Muscle layer of colon (tissue), 2 donors: ENCODE results near the gene DAP3.
"Not testable (repeated sequence)": the region's sequence is repeated elsewhere in the genome, so short reads cannot be mapped to it uniquely, and the experiment has no call there.

Experiments
- H3K27ac ChIP-seq: one replicate; pipeline ENCODE4 v1.7.0; 2013; ENCODE audit warnings: low read depth, mild to moderate bottlenecking, low read length, moderate library complexity
- H3K27me3 ChIP-seq, 2 donors: one replicate each; pipeline ENCODE4 v1.7.0; 2013; ENCODE audit warnings: low read length in 2 of 2, mild to moderate bottlenecking in 2 of 2; ENCODE audit not compliant: insufficient read depth in 2 of 2, control insufficient read depth in 1 of 2
- H3K36me3 ChIP-seq: one replicate; pipeline ENCODE4 v1.7.0; 2013; ENCODE audit warnings: mild to moderate bottlenecking, low read length; ENCODE audit not compliant: insufficient read depth
- H3K4me1 ChIP-seq: one replicate; pipeline ENCODE4 v1.7.0; 2013; ENCODE audit warnings: mild to moderate bottlenecking, low read length; ENCODE audit not compliant: insufficient read depth
- H3K4me3 ChIP-seq, 2 donors: one replicate each; pipeline ENCODE4 v1.7.0; 2013; ENCODE audit warnings: low read length in 2 of 2, low read depth in 1 of 2, mild to moderate bottlenecking in 1 of 2, moderate library complexity in 1 of 2
- H3K9ac ChIP-seq: one replicate; pipeline ENCODE4 v1.7.0; 2013; ENCODE audit warnings: low read length
- H3K9me3 ChIP-seq: one replicate; pipeline ENCODE4 v1.7.0; 2013; ENCODE audit warnings: mild to moderate bottlenecking, low read length
- donor health status: abdominal sarcoma.
- donor health status: Adenocarcinoma of cecum.

Gene DAP3

GRCh38 chr1:155651861-155652661 is 36.8 kb upstream of the DAP3 start:
- Histone ChIP-seq H3K36me3 (no peaks in the 10 kb centered on the region), H3K9me3 (no peaks in the 10 kb centered on the region), H3K27me3 (no peaks in the 10 kb centered on the region), H3K4me1 (no peaks in the 10 kb centered on the region), H3K9ac (no peak overlapping the region), H3K27ac (no peak overlapping the region), H3K4me3 (no peak overlapping the region)

- no peaks in the 10 kb centered on the region for H3K36me3 ChIP-seq
Measured at GRCh38 chr1:155652951-155653350, 35.9 kb upstream of the DAP3 start.

GRCh38 chr1:155657463-155657862 is 31.4 kb upstream of the DAP3 start:
- Histone ChIP-seq H3K4me1 (no peaks in the 10 kb centered on the region), H3K4me3 (no peak overlapping the region), H3K27ac (no peak overlapping the region), H3K36me3 (peaks cover 35% of the 10 kb centered on the region), H3K9me3 (no peaks in the 10 kb centered on the region), H3K27me3 (no peaks in the 10 kb centered on the region), H3K9ac (no peak overlapping the region)

More at GRCh38 chr1:155652951-155653350, 35.9 kb upstream of the DAP3 start:
- H3K9ac ChIP-seq = no peak overlapping the region
- H3K27me3 ChIP-seq = no peaks in the 10 kb centered on the region
- no peaks in the 10 kb centered on the region for H3K9me3 ChIP-seq
- H3K4me1 ChIP-seq = no peaks in the 10 kb centered on the region
- H3K4me3 ChIP-seq = no peak overlapping the region
- H3K27ac ChIP-seq = no peak overlapping the region

GRCh38 chr1:155661239-155661638 is 27.7 kb upstream of the DAP3 start:
- H3K36me3 ChIP-seq = peaks cover 56% of the 10 kb centered on the region
- H3K9ac ChIP-seq = not testable (repeated sequence)

GRCh38 chr1:155669233-155670162 is 19.4 kb upstream of the DAP3 start:
- Histone ChIP-seq H3K4me1 (no peaks in the 10 kb centered on the region), H3K4me3 (no peak overlapping the region), H3K9ac (no peak overlapping the region), H3K36me3 (peaks cover 70% of the 10 kb centered on the region), H3K9me3 (no peaks in the 10 kb centered on the region), H3K27me3 (no peaks in the 10 kb centered on the region), H3K27ac (no peak overlapping the region)

More at GRCh38 chr1:155661239-155661638, 27.7 kb upstream of the DAP3 start:
- H3K4me1 ChIP-seq, H3K9me3 ChIP-seq, H3K27ac ChIP-seq, H3K27me3 ChIP-seq, H3K4me3 ChIP-seq: not testable (repeated sequence)

- Histone ChIP-seq H3K9ac (no peak overlapping the region), H3K27ac (no peak overlapping the region), H3K36me3 (peaks cover 68% of the 10 kb centered on the region), H3K4me1 (no peaks in the 10 kb centered on the region), H3K4me3 (no peak overlapping the region), H3K9me3 (no peaks in the 10 kb centered on the region), H3K27me3 (no peaks in the 10 kb centered on the region)
Measured at GRCh38 chr1:155671750-155672149, 17.1 kb upstream of the DAP3 start.

GRCh38 chr1:155673003-155673402 is 15.9 kb upstream of the DAP3 start:
- no peaks in the 10 kb centered on the region for H3K9me3 ChIP-seq
- no peak overlapping the region for H3K9ac ChIP-seq
- H3K27ac ChIP-seq = no peak overlapping the region
- no peaks in the 10 kb centered on the region for H3K27me3 ChIP-seq
- H3K4me1 ChIP-seq = no peaks in the 10 kb centered on the region
- peaks cover 70% of the 10 kb centered on the region for H3K36me3 ChIP-seq
- H3K4me3 ChIP-seq = no peak overlapping the region

- Histone ChIP-seq H3K4me1 (no peaks in the 10 kb centered on the region), H3K9me3 (no peaks in the 10 kb centered on the region), H3K27me3 (no peaks in the 10 kb centered on the region), H3K36me3 (peaks cover 48% of the 10 kb centered on the region), H3K4me3 (no peak overlapping the region), H3K27ac (no peak overlapping the region), H3K9ac (no peak overlapping the region)
Measured at GRCh38 chr1:155678027-155678426, 10.9 kb upstream of the DAP3 start.

GRCh38 chr1:155678992-155679391 is 9.9 kb upstream of the DAP3 start:
- not testable (repeated sequence) for H3K9ac ChIP-seq, H3K27me3 ChIP-seq
- H3K36me3 ChIP-seq = peaks cover 43% of the 10 kb centered on the region

GRCh38 chr1:155680531-155680930 is 8.4 kb upstream of the DAP3 start:
- Histone ChIP-seq H3K9ac (no peak overlapping the region), H3K4me1 (peaks cover under 1% of the 10 kb centered on the region), H3K27ac (no peak overlapping the region), H3K27me3 (no peaks in the 10 kb centered on the region), H3K4me3 (no peak overlapping the region), H3K9me3 (no peaks in the 10 kb centered on the region), H3K36me3 (peaks cover 42% of the 10 kb centered on the region)

More at GRCh38 chr1:155678992-155679391, 9.9 kb upstream of the DAP3 start:
- H3K4me3 ChIP-seq, H3K4me1 ChIP-seq, H3K9me3 ChIP-seq, H3K27ac ChIP-seq: not testable (repeated sequence)

- Histone ChIP-seq H3K36me3 (peaks cover 31% of the 10 kb centered on the region), H3K27ac (no peak overlapping the region), H3K4me1 (peaks cover 11% of the 10 kb centered on the region), H3K9ac (no peak overlapping the region), H3K4me3 (no peak overlapping the region), H3K27me3 (no peaks in the 10 kb centered on the region), H3K9me3 (no peaks in the 10 kb centered on the region)
Measured at GRCh38 chr1:155681776-155682175, 7.1 kb upstream of the DAP3 start.
